HG02610 (cell line): ENCODE results near the gene SLC12A8.
A peak's percentile ranks its signal among the peaks of the same experiment; 100 is the strongest.

Experiments used
- ATAC-seq: cut with Tn5 transposase; IDR thresholded peaks from one replicate; pipeline ENCODE4 v1.9.1; 2021; ENCODE audit warnings: mild to moderate bottlenecking, moderate library complexity; ENCODE audit not compliant: unreplicated experiment

SLC12A8 gene

GRCh38 chr3:125142420-125142778, 70.1 kb downstream of the SLC12A8 start:
- no peak for ATAC-seq

GRCh38 chr3:125141596-125142419, 70.7 kb downstream of the SLC12A8 start:
- ATAC-seq, result peak; percentile 69

GRCh38 chr3:125140818-125141595, 71.5 kb downstream of the SLC12A8 start:
- peak; percentile 24 for ATAC-seq

GRCh38 chr3:125140011-125140817, 72.3 kb downstream of the SLC12A8 start:
- no peak for ATAC-seq

- no peak for ATAC-seq
Measured at GRCh38 chr3:125139386-125139785, 73.2 kb downstream of the SLC12A8 start.

- ATAC-seq, result no peak
Measured at GRCh38 chr3:125137358-125138033, 75.1 kb downstream of the SLC12A8 start.

GRCh38 chr3:125136966-125137357, 75.6 kb downstream of the SLC12A8 start:
- no peak for ATAC-seq

- ATAC-seq, result peak; percentile 35
Measured at GRCh38 chr3:125136515-125136914, 76.0 kb downstream of the SLC12A8 start.

- ATAC-seq, result no peak
Measured at GRCh38 chr3:125134952-125135351, 77.6 kb downstream of the SLC12A8 start.

GRCh38 chr3:125132815-125133214, 79.7 kb downstream of the SLC12A8 start:
- no peak for ATAC-seq

- no peak for ATAC-seq
Measured at GRCh38 chr3:125129512-125129997, 83.0 kb downstream of the SLC12A8 start.

GRCh38 chr3:125128861-125129501, 83.6 kb downstream of the SLC12A8 start:
- no peak for ATAC-seq

- no peak for ATAC-seq
Measured at GRCh38 chr3:125126323-125126722, 86.2 kb downstream of the SLC12A8 start.

GRCh38 chr3:125125821-125126245, 86.7 kb downstream of the SLC12A8 start:
- ATAC-seq, result no peak

- no peak for ATAC-seq
Measured at GRCh38 chr3:125123451-125124305, 88.9 kb downstream of the SLC12A8 start.

GRCh38 chr3:125121246-125122010, 91.1 kb downstream of the SLC12A8 start:
- peak; percentile 41 for ATAC-seq

GRCh38 chr3:125120379-125121122, 92.0 kb downstream of the SLC12A8 start:
- no peak for ATAC-seq
